HG02852 (cell line): ENCODE measurements around the gene TMEM39B.
A peak's percentile ranks its signal among the peaks of the same experiment; 100 is the strongest.
"Not testable (repeated sequence)": the region's sequence is repeated elsewhere in the genome, so short reads cannot be mapped to it uniquely, and the experiment has no call there.

Source experiments
- ATAC-seq: cut with Tn5 transposase; IDR thresholded peaks from one replicate; pipeline ENCODE4 v1.9.1; 2021; ENCODE audit warnings: mild to moderate bottlenecking, moderate library complexity; ENCODE audit not compliant: unreplicated experiment

The TMEM39B gene

DNA sequence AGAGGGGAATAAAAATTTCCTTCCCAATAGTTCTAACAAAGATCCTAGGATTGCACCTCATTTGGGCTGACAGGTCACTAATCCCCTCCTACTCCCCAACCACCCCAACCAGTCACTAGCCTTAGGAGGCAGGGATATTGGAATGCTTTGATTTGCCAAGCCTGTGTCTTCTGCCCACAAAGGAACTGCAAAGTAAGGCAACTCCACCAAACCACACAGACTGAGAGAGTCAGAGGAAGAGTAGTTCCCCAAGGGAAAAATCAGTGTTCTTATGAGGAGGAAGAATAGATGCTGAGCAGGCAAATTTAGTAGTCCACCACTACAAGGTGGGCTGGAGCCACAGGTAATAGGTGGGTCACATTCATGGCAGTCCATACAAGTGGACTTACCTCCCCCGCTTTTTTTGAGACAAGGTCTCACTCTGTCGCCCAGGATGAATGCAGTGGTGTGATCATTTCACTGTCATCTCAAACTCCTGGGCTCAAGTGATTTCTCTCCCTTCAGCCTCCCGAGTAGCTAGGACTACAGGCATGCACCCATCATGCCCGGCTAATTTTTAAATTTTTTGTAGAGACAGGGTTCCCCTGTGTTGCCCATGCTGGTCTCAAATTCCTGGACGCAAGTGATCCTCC is 3.7 kb upstream of the TMEM39B start:
- ATAC-seq = no peak

GRCh38 chr1:32071758-32072621 is 749 bp upstream of the TMEM39B start:
- no peak for ATAC-seq

DNA sequence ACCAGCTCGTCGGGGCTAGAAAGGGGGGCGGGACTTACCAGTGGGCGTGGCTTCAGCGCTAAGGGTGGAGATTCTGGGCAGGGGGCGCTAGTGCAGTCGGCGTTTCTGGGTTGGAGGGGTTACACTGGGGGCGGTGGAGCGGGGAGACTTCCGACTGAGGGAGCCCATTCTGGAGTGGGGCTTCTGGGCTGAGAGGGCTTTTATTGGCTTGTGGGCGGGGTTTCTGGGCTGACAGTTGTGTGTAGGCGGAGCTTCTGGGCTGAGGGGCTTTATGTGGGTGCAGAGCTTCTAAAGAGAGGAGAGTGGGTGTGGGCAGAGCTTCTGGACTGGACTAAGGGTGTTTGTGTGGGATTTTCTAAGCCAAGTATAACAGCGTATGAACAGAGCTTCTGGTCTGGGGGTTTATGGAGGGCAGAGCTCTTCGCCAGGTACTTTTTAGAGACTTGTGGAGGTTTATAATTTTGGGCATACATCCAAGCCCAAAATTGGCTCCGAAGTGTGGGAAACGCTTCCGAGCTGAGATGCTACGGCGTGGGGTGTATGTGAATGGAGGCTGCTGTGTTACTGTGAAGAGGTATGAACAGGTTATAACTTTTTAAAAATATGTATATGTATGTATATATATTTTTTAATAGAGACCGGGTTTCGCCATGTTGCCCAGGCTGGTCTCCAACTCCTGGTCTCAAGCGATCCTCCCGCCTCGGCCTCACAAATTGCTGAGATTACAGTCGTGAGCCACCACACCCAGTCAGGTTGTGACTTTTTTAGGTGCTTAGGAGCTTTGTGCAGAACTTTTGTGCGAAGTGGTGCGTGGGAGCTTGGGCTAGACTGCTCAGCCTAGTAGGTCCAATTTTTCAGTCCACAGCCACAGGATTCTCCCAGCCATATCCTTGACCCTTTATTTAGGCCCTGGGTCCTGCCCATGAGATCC is 825 bp downstream of the TMEM39B start:
- ATAC-seq = no peak

GRCh38 chr1:32074841-32075240 is 2.1 kb downstream of the TMEM39B start:
- no peak for ATAC-seq

DNA sequence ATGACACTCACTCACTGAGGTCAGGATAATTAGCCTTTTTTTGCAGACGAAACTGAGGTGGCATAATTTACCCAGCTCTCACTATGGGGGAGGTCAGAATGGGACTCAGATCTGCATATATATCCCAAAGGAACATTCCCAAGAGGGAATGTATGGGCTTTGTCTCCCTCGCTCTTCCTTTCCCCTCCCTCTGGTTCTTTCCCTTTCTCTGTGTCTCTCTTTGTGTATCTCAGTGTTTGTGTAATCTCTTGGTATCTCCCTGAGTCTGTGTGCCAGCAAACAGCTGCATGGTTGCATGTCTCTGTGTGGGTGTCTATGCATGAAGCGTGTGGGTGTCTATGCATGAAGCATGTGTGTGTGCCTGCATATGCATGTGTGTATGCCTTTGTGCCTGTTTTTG is 4.7 kb downstream of the TMEM39B start:
- ATAC-seq = no peak

GRCh38 chr1:32082022-32082421 is 9.3 kb downstream of the TMEM39B start:
- no peak for ATAC-seq

- ATAC-seq = not testable (repeated sequence)
Observed at GRCh38 chr1:32086381-32086780, 13.6 kb downstream of the TMEM39B start.

DNA sequence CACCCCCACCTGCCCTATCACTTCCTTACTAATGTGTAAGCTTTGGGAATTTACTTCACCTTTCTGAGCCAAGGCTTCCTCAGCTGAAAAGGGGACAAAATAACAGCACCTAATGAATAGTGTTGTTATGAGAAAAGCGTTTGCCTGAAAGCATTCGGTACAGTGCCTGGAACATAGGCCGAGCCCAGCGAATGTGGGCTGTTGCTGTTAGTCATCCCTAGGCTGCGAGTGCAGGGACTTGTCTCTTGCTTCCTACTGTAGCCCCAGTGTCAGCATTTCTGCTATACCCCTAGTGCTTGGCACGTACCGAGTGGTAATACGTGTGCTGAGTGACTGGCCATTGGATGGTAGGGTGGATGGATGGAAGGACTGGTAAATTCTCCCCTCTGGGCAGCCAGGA is 18.4 kb downstream of the TMEM39B start:
- ATAC-seq = no peak

- no peak for ATAC-seq
Observed at GRCh38 chr1:32091591-32091990, 18.9 kb downstream of the TMEM39B start.

DNA sequence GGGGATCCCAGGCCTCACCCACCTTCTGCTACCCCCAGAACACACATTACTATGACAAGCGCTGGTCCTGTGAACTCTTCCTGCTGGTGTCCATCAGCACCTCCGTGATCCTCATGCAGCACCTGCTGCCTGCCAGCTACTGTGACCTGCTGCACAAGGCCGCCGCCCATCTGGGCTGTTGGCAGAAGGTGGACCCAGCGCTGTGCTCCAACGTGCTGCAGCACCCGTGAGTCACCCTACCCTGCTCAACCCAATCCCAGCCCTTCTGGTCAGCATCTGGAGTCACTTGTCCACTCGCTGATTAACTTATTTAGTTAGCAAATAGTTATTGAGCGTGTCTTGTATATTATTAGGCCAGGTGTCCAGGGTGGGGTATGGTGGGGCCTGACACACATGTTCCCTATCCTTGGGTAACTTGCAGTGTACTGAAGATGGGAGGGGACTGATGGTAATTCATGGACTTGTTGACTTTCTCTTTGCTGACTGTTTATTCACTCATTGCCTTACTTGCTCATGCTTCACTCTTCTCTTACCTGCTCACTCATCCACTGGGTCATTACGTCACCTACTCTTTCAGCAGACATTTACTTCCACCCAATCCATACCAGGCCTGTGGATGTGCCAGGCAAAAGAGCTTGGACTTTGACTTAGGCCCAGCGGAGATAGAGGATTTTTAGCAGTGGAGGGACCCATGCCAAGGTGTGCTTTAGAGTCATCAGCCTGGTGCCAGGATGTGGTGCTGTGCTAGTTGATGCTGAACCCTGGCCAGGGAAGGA is 22.2 kb downstream of the TMEM39B start:
- ATAC-seq = no peak

GRCh38 chr1:32099426-32099825 is 26.7 kb downstream of the TMEM39B start:
- no peak for ATAC-seq

DNA sequence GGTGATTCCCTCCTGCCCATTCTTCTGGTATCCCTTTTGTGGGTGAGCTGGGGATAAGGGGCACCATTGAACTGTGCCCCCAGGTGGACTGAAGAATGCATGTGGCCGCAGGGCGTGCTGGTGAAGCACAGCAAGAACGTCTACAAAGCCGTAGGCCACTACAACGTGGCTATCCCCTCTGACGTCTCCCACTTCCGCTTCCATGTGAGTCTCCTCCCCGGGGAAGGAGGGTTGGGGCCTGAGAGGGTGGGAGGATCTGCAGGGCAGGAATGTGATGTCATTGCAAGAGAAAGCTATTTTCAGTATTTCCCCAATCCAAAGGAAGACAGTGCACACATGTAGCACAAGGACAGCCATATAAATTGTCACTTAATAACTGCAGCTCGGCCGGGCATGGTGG is 27.6 kb downstream of the TMEM39B start:
- ATAC-seq = no peak

DNA sequence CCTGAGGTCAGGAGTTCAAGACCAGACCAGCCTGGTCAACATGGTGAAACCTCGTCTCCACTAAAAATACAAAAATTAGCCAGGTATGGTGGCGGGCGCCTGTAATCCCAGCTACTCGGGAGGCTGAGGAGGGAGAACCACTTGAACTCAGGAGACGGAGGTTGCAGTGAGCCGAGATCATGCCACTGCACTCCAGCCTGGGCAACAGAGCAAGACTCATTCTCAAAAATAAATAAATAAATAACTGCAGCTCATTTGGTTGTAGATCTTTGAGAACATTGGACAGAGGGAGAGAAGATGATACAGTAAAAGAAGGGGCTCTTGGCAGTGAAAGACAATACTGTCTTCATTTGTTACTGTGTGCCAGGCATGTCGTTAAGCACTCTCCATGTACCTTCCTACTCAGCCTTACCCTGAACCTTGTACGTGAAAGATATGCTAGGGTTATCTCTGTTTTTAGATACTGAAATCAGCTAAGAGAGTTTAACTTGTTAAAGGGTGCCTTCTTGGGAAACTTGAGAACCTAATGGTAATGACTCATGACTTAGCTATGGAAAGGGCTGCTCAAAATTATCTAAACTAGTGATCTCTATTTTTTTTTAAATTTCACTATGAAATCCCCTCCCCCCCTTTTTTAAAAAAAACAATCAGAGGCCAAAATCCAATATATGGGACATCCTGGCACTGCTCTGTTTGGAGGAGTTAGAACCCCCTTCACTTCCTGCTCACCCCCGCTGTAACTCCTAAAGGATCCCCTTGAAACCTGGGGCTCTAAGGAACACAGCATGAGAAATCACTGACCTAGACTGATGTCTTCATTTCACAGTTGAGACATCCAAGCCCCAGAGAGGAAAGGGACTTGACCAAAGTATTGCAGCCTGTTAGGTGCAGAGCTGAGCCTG is 28.3 kb downstream of the TMEM39B start:
- ATAC-seq = no peak

- ATAC-seq = no peak
Observed at GRCh38 chr1:32104127-32104526, 31.4 kb downstream of the TMEM39B start.

- no peak for ATAC-seq
Observed at GRCh38 chr1:32105338-32105737, 32.6 kb downstream of the TMEM39B start.

- ATAC-seq = no peak
Observed at GRCh38 chr1:32106663-32107275, 34.0 kb downstream of the TMEM39B start.

DNA sequence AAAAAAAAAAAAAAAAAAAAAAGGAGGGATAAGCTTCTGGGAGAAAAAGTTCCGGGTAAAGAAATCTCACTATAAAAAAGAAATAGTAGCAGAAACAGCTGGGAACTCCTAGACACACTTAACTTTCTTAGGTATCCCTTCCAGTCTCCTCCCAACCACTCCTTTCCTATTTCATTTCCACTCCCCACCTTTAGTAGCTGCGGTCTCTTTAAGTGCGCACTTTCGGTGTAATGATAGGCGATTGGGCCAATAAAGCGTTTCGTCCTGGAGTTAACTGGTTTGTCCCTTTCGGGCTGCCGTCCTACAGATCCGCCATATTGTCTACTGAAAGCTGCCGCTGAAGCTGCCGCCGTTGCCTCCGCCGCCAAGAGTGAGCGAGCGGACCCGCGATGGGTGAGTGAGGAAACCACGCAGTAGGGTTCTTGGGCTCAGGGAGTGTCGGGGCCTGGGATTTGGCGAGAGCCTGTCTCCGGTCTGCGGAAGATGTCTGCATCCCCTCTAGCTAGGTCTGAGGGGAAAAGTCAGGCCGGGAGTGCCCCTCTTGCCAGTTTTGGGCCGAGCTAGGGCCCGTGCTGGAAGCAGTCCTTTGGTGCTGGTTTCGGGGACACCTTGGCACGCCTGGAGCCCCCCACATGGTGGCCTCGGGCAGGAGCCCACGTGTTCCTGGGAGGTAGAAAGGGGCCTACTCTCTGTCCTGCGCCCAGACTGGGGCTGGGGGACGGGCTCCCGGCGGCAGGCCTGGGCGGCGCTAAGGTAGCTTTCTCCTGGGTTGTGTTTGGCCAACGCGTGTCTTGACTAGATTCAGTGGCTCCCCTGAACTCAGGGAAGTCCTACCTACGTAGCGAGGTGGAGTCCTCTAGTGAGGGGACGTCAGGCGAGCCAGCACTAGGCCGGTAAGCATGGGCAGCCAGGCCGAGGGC is 35.3 kb downstream of the TMEM39B start, which contains the start of gene KPNA6:
Gene KPNA6, plus strand, starts transcription at position 315 of the 920 bp plus-strand sequence. Its CDS starts 75 bp downstream, at position 390.
- peak; percentile 56 for ATAC-seq
